NCI-H1105 treated with DMSO at 0.1 percent for 48 hours (cell line): Measurements from ENCODE around the gene TTLL4.

Experiments
- DNase-seq: peaks from one replicate; lab custom pipeline; 2025; lab: John Stamatoyannopoulos, UW

Gene TTLL4

DNA sequence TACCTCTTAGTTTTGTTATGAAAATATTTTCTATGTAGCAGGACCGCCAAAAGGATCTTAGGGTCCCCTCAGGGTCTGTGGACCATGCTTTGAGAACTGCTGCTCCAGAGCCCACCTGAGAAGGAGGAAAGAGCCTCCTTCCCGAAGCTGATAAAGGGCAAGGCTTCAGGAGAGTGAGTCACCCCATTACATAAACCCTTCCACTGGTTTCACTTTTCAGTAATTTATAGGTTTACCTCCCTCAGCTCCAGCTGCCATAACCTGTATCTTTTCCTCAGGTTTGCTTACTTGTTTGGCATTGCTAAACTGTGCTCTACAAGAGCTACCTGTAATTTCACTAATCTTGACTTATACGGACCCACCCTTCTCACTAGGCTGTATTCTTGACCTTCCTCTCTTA, 6.6 kb downstream of the TTLL4 start:
- no peak for DNase-seq

DNA sequence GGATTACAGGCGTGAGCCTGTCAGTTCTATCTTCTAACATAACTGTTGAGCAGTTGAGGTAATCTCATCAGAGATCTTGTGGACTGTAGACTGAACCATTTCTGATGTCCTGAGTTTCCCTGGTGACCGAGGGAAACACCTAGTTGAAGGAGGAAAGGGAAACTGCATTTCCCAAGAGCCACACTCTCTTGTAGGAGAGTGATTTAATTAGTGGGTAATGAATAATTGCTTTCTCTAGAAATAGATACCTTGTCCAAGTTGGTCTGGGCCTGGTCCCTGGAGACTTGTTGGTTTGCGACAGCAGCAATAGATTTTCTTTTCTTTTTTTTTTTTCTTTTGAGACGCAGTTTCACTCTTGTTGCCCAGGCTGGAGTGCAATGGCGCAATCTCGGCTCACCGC, 7.4 kb downstream of the TTLL4 start:
- no peak for DNase-seq

DNA sequence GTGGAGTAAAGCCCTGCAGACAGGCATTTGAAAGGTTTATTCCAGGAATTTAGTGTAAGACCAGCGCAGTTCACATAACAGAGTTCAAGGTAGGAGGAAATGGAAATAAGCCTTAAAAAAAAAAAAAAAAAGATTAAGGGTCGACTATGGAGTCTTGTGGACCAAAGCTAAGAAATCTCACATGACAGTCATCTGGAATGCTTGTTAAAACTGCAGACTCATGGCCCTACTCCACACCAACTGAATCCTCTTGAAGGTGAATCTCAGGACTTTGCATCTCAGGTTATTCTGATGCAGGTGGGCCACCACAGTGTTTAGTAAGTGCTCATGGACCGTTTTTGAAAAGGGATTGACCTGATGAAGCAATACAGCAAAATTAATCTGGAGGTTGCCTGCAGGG, 8.8 kb downstream of the TTLL4 start:
- no peak for DNase-seq

DNA sequence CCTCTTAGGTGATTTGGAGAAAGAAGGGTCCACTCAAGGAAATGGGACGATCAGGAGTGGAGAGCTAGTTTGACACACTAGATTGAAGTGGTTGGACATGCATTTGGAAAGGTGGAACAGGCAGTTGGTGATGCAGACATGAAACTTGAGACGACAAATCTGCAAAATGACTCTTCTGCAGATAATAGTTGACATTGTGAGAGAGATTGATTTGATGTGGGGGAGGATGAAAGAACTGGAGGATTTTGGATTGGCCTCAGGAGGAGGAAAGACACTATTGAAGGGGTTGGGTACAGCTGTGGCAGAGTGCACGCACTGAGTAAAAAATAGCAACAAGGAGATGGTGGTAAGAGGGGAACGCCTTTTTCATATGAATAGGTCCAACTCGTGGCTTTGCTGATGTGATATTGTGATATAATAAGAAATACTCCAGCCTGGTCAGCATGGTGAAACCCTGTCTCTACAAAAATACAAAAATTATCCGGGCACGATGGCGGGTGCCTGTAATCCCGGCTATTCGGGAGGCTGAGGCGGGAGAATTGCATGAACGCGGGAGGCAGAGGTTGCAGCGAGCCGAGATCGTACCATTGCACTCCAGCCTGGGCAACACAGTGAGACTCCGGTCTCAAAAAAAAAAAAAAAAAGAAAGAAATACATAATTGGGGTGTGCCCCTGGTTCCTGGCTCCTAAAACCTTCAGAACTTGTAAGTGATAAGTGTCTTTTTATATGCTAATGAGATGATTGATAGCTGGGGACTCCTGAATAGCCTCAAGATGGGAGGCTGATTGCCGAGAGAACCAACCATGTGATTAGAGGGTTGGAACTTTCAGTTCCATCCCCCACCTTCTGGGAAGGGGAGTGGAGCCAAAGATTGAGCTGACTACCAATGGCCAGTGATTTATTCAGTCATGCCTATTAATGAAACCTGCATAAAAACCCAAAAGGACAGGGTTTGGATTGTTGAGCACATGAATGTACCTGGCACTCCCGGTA, 9.7 kb downstream of the TTLL4 start:
- no peak for DNase-seq

DNA sequence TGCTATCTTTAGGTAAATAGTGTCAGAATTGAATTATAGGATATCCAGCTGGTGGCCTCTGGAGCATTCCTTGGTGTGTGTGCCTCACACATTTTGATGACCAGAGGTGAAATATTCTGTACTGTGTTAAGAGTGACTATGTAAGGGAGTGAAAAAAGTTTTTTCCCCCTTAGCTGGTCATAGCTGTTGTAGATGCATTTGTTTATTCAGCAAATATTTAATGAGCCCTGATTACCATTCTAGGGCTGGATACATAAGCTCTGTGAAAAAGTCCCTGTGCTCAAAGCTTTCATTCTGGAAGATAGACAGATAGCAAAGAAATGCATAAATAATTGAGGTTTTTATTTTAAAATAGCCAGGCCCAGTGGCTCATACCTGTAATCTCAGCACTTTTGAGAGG, 10.9 kb downstream of the TTLL4 start:
- no peak for DNase-seq

DNA sequence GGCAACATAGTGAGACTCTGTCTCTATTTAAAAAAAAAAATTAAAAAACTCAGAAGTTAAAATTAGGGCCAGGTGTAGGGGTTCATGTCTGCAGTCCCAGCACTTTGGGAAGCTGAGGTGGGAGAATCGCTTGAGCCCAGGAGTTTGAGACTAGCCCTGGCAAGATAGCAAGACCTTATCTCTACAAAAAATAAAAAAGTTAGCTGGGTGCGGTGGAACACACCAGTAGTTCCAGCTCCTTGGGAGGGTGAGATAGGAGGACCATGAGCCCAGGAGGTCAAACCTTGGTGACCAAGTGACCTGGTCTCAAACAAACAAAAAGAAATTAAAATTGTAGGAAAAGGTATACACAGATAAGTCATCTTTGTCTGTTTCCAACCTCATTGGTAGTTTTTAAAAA, 11.3 kb downstream of the TTLL4 start:
- no peak for DNase-seq

DNA sequence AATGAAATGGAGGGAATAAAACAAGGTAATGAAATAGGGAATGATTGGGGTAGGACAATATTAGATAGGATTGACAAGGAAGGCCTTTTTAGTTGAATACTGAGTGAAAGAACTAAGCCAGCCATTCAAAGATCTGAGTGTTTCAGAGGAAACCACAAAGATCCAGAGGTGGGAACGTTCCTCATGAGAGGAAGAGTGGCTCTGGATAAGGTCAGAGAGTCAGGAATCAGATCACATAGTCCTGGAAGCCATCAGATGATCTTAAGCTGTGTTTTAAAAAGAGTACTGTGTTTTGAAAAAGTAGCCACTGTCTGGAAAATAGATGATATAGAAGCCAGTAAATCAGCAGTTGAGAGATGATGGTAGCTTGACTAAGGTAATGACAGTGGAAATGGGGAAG, 11.8 kb downstream of the TTLL4 start:
- DNase-seq, result no peak

DNA sequence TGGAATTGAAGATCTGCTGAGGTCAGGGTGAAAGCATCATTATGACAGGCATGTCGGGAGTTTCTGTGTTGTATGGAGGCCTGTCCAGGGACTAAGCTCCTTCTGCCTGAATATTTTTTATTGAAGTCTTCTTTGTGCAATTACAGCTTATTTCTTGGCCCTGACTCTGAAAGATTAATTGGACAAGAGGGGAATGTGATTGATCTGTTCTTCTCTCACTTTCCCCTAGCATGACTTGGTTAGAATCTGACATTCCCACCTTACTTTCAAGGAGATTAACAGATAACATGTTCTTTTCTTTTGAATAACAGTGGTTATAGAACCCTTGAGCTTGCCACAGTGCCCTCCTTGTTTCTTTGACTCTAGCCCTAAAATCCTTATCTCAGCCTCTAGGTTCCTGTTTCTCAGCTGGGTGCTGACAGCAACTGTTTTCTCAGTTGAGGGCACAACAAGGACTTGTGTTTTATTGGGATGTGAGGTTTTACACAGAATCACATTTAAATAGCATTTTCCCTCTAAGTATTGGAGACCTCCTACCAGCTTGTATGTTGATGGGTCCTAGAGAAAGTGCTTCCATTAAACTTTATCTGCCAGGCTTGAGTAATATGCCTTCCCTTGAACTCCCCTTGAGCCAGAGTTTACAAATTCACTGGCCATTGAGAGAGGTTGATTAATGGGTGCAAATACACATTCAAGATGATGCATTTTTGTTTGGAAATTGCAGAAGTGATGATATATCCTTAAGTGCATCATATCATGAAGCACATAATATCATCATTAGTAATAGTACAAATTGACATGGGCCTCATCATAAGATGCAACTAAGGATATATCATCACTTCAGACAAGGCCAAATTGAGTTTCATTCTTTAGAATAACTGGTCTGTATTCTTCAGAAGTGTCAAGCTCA, 12.5 kb downstream of the TTLL4 start:
- DNase-seq, result no peak

DNA sequence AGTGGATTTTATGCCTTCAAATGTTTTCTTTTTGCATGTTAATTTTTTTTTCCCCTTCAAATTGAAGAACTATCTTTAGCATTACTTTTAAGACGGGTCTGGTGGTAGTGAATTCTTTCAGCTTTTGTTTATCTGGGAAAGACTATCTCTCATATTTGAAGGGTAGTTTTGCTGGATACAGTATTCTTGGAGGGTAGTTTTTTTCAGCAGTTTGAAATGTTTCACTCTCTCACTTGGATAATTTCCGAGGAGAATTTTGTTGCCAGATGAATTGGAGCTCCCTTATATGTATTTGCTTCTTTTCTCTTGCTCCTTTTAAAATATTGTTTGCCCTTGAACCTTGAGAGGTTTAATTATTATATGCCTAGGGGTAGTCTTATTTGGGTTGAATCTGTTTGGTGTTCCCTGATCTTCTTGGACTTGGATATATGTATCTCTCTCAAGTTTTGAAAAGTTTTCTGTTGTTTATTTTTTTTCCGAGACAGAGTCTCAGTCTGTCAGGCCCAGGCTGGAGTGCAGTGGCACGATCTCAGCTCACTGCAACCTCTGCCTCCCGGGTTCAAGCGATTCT, 15.5 kb downstream of the TTLL4 start:
- no peak for DNase-seq

DNA sequence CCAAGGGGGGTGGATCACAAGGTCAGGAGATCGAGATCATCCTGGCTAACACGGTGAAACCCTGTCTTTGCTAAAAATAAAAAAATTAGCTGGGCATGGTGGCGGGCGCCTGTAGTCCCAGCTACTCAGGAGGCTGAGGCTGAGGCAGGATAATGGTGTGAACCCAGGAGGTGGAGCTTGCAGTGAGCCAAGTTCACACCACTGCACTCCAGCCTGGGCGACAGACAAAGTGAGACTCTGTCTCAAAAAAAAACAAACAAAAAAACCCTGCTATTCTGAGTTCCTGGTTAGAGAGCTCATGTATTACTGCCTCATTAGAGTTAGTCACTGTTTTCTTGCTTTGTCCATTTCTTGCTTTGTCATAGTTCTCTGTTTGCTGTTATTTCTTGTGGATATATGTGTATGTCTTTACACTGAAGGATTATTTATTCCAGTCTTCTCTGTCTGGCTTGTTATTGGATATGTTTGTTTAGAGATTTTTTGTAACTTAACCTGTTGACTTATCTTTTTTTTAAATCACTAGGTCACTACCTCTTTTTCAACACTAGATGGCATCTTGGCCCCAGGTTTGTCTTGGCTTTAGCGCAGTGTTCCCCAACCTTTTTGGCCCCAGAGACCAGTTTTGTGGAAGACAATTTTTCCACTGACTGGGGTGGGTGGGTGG, 17.0 kb downstream of the TTLL4 start:
- DNase-seq, result peak; percentile 15

DNA sequence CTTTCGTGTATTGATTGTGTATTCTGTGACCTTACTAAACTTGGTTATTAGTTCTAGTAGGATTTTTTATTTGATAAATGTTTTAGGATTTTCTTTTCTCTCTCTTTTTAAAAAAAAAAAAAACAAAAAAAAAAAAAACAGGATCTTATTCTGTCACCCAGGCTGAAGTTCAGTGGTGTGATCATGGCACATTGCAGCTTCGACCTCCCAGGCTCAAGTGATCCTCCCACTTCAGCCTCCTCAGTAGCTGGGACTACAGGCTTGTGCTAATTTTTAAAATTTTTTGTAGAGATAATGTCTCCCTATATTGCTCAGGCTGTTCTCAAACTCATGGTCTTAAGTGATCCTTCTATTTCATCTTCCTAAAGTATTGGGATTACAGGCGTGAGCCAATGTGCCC, 19.0 kb downstream of the TTLL4 start:
- no peak for DNase-seq

DNA sequence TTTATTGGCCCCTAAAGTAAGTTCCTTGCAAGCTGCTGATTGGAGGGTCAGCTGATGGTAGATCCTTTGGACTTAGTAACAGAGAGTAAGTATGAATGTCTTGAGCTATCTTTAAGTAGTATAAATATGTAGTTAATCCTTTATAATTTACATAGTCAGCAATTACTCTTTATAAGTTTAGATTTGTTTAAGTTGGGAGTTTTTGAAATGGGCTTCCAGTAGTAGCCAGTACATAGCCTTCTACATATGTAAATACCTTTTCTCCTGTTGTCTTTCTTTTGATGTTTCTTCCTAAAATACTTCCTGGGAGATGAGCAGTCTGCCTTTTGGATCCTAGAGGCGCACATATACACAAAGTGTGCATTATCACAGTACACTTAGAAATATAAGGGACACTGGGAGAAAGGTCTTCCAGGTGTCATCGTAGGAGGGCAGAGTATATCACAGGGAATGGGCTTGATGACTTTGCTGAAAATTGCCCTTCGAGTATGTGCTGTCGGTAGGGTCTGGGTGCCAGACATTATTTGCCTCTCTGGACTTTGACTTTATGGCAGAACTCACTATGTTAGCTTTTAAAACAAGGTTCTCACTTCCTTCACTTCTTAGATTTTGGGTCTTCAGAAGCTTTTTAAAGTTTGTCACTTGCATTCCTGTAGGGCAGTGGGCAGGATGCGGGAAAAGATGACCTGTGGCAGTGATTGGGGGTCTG, 21.6 kb downstream of the TTLL4 start:
- no peak for DNase-seq

DNA sequence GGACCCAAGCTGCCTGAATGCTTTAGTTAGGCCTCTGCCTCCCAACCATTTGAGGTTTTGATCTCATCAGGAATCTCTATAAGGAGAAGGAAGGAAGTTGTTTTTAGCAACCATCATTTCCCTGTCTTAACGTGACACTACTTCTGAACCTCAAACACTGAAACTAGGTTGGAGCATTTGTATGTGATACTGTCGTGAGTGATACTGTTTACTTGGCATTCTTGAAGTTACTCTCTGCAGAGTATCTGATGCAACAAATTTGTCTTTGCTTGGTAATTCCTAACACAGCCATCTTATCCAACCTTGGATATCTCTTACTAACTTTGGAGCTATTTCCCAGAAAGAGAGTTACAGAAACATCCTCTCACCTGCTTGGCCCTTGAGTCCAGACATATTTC, 22.1 kb downstream of the TTLL4 start:
- no peak for DNase-seq

DNA sequence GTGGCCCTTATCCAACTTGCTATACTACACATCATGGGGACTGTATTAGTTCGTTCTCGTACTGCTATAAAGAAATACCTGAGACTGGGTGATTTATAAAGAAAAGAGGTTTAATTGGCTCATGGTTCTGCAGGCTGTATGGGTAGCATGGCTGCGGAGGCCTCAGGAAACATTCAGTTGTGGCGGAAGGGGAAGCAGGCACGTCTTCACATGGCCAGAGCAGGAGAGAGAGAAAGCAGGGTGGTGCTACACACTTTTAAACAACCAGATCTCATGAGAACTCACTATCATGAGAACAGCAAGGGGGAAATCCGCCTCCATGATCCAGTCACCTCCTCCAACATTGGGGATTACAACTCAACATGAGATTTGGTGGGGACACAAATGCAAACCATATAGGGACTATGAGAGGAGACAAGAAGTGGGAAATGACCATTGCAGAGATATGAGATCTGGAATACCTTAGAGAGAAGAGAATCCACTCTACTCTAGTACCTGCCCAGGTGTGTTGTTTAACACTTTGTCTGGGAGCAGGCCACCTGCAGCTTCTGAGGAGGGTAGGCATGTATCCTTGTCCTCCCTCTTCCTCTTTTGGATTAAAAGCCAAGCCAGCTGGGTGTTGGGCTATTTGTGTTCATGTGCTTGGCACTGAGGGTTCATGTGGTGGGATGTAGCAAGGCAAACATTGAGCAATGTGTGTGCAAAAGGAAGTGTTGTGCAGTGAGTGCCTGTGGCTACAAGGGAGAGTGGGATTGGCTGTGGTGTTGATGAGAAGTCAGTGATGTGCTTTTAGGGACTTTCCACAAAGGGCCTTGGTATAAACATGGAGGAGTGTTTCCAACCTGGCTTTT, 22.8 kb downstream of the TTLL4 start:
- no peak for DNase-seq

DNA sequence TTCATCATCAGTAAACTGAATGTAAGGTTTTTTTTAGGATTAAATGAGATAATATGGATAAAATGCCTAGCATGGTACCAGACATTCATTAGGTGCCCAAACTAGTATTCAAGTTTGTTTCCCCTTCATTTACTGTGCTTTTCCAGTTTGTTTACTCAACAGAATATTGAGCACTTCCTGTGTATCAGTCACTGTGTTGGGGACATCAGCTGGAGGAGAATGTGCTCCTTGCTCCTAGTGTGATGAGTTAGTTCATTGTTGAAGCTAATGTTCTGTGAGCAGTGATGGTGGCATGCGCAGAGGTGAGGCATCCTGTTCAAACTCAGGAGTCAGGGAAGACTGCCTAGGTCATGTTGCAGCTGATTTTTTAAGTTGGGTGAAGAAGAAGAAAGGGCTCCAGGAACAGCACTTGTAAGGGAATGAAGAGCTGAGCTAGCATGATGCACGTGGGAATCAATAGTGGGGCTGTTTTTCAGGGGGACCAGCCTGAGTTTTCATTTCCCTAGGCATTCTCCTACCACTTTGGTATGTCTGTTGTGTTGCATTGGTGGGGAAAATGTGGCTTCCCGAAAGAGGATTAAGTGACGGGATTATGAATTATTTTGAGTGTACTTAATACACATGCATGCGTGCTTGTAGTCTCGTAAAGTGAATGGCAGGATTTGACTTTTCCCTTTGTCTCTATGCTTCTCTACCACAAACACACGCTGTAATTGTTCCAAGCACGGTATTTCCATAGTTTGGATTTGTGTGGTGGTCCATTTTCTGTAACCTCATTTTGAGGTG, 23.7 kb downstream of the TTLL4 start:
- DNase-seq, result no peak

DNA sequence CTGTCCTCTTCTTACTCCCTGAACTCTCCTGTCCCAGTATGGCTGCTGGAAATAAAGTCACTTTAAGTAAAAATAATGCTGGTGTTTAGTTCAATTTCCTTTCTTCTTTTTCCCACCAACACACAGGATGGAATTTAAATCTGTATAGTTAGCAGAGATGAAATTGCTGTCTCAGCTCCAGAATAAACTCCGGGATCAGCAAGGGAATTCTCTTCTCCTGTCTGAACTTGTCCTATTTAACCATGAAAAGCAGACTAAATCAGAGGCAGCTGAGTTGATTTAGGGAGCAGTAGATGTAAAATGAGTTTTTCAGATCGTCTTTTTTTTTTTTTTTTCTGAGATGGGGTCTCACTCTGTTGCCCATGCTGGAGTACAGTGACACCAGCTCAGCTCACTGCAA, 25.9 kb downstream of the TTLL4 start:
- DNase-seq, result no peak

DNA sequence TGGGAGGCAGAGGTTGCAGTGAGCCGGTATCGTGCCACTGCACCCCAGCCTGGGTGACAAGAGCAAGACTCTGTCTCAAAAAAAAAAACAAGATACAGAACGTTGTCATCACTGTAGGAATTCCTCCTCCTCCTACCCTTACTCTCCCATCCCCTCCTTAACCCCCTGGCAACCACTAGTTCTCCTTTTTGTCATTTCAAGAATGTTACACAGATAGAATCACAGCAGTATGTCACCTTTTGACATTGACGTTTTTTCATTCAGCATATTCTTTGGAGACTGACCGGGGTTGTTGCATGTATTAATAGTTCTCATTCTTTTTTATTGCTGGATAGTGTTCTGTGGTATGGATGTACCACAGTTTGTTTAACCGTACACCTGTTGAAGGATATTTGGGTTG, 32.4 kb downstream of the TTLL4 start:
- no peak for DNase-seq

DNA sequence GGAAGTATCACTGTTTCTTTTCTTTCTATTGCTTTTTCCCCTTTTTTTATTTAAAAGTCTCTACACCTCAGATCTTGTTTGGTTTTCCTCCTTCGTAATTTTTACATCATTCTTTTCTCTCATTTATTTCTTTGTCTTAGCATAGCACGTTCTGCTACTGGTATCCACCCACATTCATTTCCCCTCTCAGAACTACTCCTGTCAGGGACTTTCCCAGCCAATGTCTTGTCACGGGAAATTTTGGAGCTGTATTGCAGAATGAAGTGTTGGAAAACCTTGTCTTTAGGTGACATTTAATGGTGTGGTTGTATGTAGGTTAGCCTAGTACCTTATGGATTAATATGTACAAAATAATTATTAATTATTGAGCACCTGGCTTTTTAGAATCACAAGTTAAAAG, 34.0 kb downstream of the TTLL4 start:
- no peak for DNase-seq

DNA sequence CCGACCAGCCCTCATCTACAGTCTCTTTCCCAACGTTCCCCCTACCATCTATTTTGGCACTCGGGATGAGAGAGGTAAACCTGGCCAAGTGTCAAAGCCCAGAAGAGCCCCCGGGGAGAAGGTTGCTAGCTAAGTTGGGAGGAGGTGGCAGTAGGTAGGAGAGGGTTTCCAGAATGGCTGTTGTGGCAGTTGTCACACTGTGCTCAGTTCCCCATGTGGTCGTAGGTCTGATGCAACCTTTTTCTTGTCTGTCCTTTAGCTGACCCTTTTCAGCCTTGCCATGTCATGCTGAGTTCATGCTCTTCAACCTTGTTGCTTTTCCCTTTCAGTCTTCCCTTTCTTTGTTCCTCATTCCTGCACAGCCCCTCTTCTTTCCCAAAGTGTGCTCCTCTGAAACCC, 34.5 kb downstream of the TTLL4 start:
- DNase-seq, result no peak
